CD14-positive monocyte (primary cell): Measurements from ENCODE around the gene PYCARD. TPM values are rescaled to one million over a fixed set of nuclear protein-coding genes. Genes with fewer than 3 reads are reported as not detected.

ENCODE experiments used
- DNase-seq, 3 donors: peaks; one replicate each; pipeline ENCODE4 v3.0.0-alpha.2; 2011 to 2022
- H2AFZ ChIP-seq: 2 replicates; pipeline ENCODE4 v1.6.0; 2012; ENCODE audit warnings: mild to moderate bottlenecking, low read depth, low read length, inconsistent platforms; ENCODE audit not compliant: insufficient read depth, poor library complexity, severe bottlenecking
- H3K27ac ChIP-seq, 2 donors: 1 replicate in 1 of 2; 2 replicates in 1 of 2; pipeline ENCODE4 v1.5.1; 2012 to 2013; ENCODE audit warnings: low read length in 2 of 2, control low read depth in 1 of 2, inconsistent platforms in 1 of 2, low read depth in 1 of 2, mild to moderate bottlenecking in 1 of 2
- H3K27me3 ChIP-seq, 2 donors: one replicate each; pipeline versions ENCODE4 v1.6.0 to v1.6.1; 2011 to 2013; ENCODE audit warnings: low read length in 2 of 2; ENCODE audit not compliant: control insufficient read depth in 2 of 2, insufficient read depth in 2 of 2
- H3K36me3 ChIP-seq, 2 donors: replicated peaks in 1 of 2; 1 replicate in 1 of 2; 2 replicates in 1 of 2; pipeline versions ENCODE4 v1.5.1 to v1.6.1; 2012 to 2013; ENCODE audit warnings: low read length in 2 of 2, control low read depth in 1 of 2, inconsistent platforms in 1 of 2, mild to moderate bottlenecking in 1 of 2; ENCODE audit not compliant: insufficient read depth in 2 of 2, control insufficient read depth in 1 of 2
- H3K4me1 ChIP-seq, 2 donors: 1 replicate in 1 of 2; 2 replicates in 1 of 2; pipeline versions ENCODE4 v1.5.1 to v1.6.1; 2012 to 2013; ENCODE audit warnings: low read length in 2 of 2, control low read depth in 1 of 2, inconsistent platforms in 1 of 2, mild to moderate bottlenecking in 1 of 2, moderate library complexity in 1 of 2; ENCODE audit not compliant: insufficient read depth in 2 of 2, control insufficient read depth in 1 of 2
- H3K4me2 ChIP-seq: replicated peaks from 2 replicates; pipeline ENCODE3; 2012; ENCODE audit warnings: low read length, moderate library complexity, mild to moderate bottlenecking; ENCODE audit not compliant: poor library complexity, severe bottlenecking; ENCODE audit errors: extremely low read depth
- H3K4me3 ChIP-seq, 3 experiments: fragments of 200-600 bp in 1 of 3; sonication (generic) in 1 of 3; replicated peaks in 1 of 3; 1 replicate in 2 of 3; 2 replicates in 1 of 3; pipeline ENCODE4 v1.5.1; 2011 to 2013; ENCODE audit warnings: low read length in 3 of 3, mild to moderate bottlenecking in 3 of 3, control low read depth in 2 of 3, low read depth in 2 of 3, inconsistent platforms in 1 of 3, moderate library complexity in 1 of 3
- H3K79me2 ChIP-seq: 2 replicates; pipeline ENCODE4 v1.6.0; 2012; ENCODE audit warnings: mild to moderate bottlenecking, control low read depth, inconsistent platforms, low read length, moderate library complexity; ENCODE audit not compliant: insufficient read depth
- H3K9ac ChIP-seq: 2 replicates; pipeline ENCODE4 v1.6.0; 2017; ENCODE audit warnings: low read length, mild to moderate bottlenecking; ENCODE audit not compliant: insufficient read depth, poor library complexity, severe bottlenecking
- H3K9me3 ChIP-seq, 2 donors: replicated peaks in 1 of 2; 1 replicate in 1 of 2; 2 replicates in 1 of 2; pipeline versions ENCODE4 v1.5.1 to v1.6.1; 2012 to 2013; ENCODE audit warnings: low read length in 2 of 2, control low read depth in 1 of 2; ENCODE audit not compliant: control insufficient read depth in 1 of 2, insufficient read depth in 1 of 2
- H4K20me1 ChIP-seq: 2 replicates; pipeline ENCODE4 v1.6.0; 2012; ENCODE audit warnings: mild to moderate bottlenecking, low read length, control low read depth, moderate library complexity; ENCODE audit not compliant: insufficient read depth
- H3K27ac Mint-ChIP-seq, 7 donors: one replicate each; pipeline ENCODE4 v1.8.0; 2020; ENCODE audit warnings: mild to moderate bottlenecking in 7 of 7, mixed read lengths in 7 of 7, moderate library complexity in 6 of 7, inconsistent platforms in 2 of 7
- H3K27me3 Mint-ChIP-seq, 3 donors: one replicate each; pipeline ENCODE4 v1.8.0; 2021 to 2022; ENCODE audit warnings: low read depth in 3 of 3, mild to moderate bottlenecking in 3 of 3, mixed read lengths in 3 of 3, moderate library complexity in 3 of 3, inconsistent platforms in 1 of 3
- H3K36me3 Mint-ChIP-seq, 2 donors: one replicate each; pipeline ENCODE4 v1.8.0; 2020; ENCODE audit warnings: mixed read lengths in 2 of 2, inconsistent platforms in 1 of 2, mild to moderate bottlenecking in 1 of 2
- H3K4me1 Mint-ChIP-seq: one replicate; pipeline ENCODE4 v1.8.0; 2020; ENCODE audit warnings: mild to moderate bottlenecking, mixed read lengths
- H3K4me3 Mint-ChIP-seq, 2 donors: one replicate each; pipeline ENCODE4 v1.8.0; 2020; ENCODE audit warnings: mild to moderate bottlenecking in 2 of 2, mixed read lengths in 2 of 2, moderate library complexity in 1 of 2
- H3K9me3 Mint-ChIP-seq, 7 donors: one replicate each; pipeline ENCODE4 v1.8.0; 2020 to 2022; ENCODE audit warnings: mixed read lengths in 7 of 7, mild to moderate bottlenecking in 6 of 7, moderate library complexity in 6 of 7, inconsistent platforms in 2 of 7
- CTCF ChIP-seq: fragments of 200-600 bp; IDR thresholded peaks from one replicate; pipeline ENCODE4 v1.8.0; 2022; ENCODE audit warnings: antibody characterized with exemption, mild to moderate bottlenecking
- WGBS: methylation state at CpG from one replicate; pipeline ENCODE4 v1.1.5; 2013; ENCODE audit warnings: missing lambda C conversion rate; ENCODE audit not compliant: insufficient coverage; 5-methylcytosine and 5-hydroxymethylcytosine counted together
- intact Hi-C, 2 donors: fragments of 100-400 bp; cut with micrococcal nuclease; formaldehyde crosslinking; loops; one replicate each; pipeline versions ENCODE4 v1.15.0 to v1.15.1; 2023
- polyA plus RNA-seq, 3 donors: library from polyadenylated mRNA; depleted of rRNA in 1 of 3; unstranded in 2 of 3; stranded (reverse) in 1 of 3; fragments of 300-500 nt in 2 of 3; fragments of >200 nt in 1 of 3; fragmentation: Illumina TruSeq in 2 of 3; gene quantifications; 1 replicate in 2 of 3; 2 replicates in 1 of 3; pipeline ENCODE4 v1.2.3, GENCODE V29; 2012 to 2021

PYCARD gene
- polyA plus RNA-seq, 3 donors: 214 to 400 (median 374) TPM

- Mint-ChIP-seq H3K4me3 (no peak overlapping the region), H3K9me3 (no peaks in the 10 kb centered on the region), H3K27ac (no peak overlapping the region), H3K36me3 (peaks cover 0 to 2% of the 10 kb centered on the region in 2 donors), H3K27me3 (peaks cover 0 to 2% (median 0%) of the 10 kb centered on the region in 3 donors), H3K4me1 (peaks cover 42% of the 10 kb centered on the region)
- Histone ChIP-seq H2AFZ (no peak overlapping the region), H3K79me2 (peaks cover 4% of the 10 kb centered on the region), H3K4me1 (peaks cover 38 to 39% of the 10 kb centered on the region in 2 donors), H3K36me3 (no peaks in the 10 kb centered on the region), H3K9ac (no peak overlapping the region), H3K27me3 (no peaks in the 10 kb centered on the region), H3K4me3 (no peak overlapping the region), H3K4me2 (no peak overlapping the region), H3K27ac (no peak overlapping the region), H3K9me3 (no peaks in the 10 kb centered on the region), H4K20me1 (no peaks in the 10 kb centered on the region)
- DNase-seq: no peak
- WGBS: 96% methylated on average over 7 of the region's 7 CpGs
- no peak for TF ChIP-seq CTCF
- intact Hi-C loops: no loop called here
Observed at GRCh38 chr16:31250782-31251384, 48.3 kb upstream of the PYCARD start.

DNA sequence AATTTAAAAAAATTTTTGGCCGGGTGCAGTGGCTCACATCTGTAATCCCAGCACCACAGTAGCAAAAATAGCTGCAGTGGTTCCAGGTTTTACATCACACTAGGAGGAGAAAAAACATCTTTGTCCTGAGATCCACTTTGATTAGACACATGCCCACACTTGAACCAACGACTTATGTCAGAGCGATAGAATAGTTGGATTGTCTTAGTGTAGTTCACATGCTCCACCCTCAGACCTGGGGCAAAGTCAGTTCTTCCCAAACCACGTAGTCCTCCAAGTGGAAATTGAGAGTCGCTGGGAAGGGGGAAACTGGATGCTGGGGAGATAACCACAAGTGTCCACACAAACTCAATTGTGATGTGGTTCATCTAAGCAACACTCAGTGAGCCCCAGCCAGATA is 45.8 kb upstream of the PYCARD start:
- H3K27me3 Mint-ChIP-seq: no peaks in the 10 kb centered on the region
- H3K27ac ChIP-seq: no peak overlapping the region
- no peaks in the 10 kb centered on the region for H3K9me3 Mint-ChIP-seq
- DNase-seq: no peak
- H3K79me2 ChIP-seq: no peaks in the 10 kb centered on the region
- H3K9me3 ChIP-seq: no peaks in the 10 kb centered on the region
- H3K4me1 ChIP-seq: peaks cover 29 to 40% of the 10 kb centered on the region in 2 donors
- no peak overlapping the region for H3K4me3 ChIP-seq
- H3K4me2 ChIP-seq: no peak overlapping the region
- no CpG with 5 or more reads among the region's 5 CpGs for WGBS
- H3K4me1 Mint-ChIP-seq: peaks cover 42% of the 10 kb centered on the region
- intact Hi-C loops: no loop called here
- no peaks in the 10 kb centered on the region for H3K36me3 ChIP-seq
- H3K36me3 Mint-ChIP-seq: peaks cover 0 to 2% of the 10 kb centered on the region in 2 donors
- H3K9ac ChIP-seq: no peak overlapping the region
- H3K27me3 ChIP-seq: no peaks in the 10 kb centered on the region
- H3K27ac Mint-ChIP-seq: no peak overlapping the region
- H3K4me3 Mint-ChIP-seq: no peak overlapping the region
- TF ChIP-seq CTCF: no peak
- no peaks in the 10 kb centered on the region for H4K20me1 ChIP-seq
- H2AFZ ChIP-seq: no peak overlapping the region
